Natural killer cell (primary cell): ENCODE data around the gene DTNBP1. TPM values are rescaled to one million over a fixed set of nuclear protein-coding genes. Genes with fewer than 3 reads are reported as not detected.

ENCODE experiments used
- ATAC-seq, 3 donors: fragments of 150-1000 bp in 2 of 3; fragments of 200-7000 bp in 1 of 3; cut with Tn5 transposase; 1 replicate in 1 of 3; 2 replicates in 2 of 3; pipeline ENCODE4 v1.10.0; 2021; ENCODE audit warnings: mild to moderate bottlenecking in 2 of 3, moderate library complexity in 2 of 3
- DNase-seq, 2 donors: peaks; one replicate each; pipeline versions ENCODE4 v3.0.0 to v3.0.0-alpha.2; 2013 to 2021; ENCODE audit warnings: mixed read lengths in 1 of 2
- H3K27ac ChIP-seq: one replicate; pipeline ENCODE4 v1.5.1; 2013; ENCODE audit warnings: mild to moderate bottlenecking, low read length
- H3K27me3 ChIP-seq: one replicate; pipeline ENCODE4 v1.6.1; 2013; ENCODE audit warnings: low read length; ENCODE audit not compliant: control insufficient read depth, insufficient read depth
- H3K36me3 ChIP-seq: one replicate; pipeline ENCODE4 v1.6.1; 2013; ENCODE audit warnings: low read length; ENCODE audit not compliant: control insufficient read depth, insufficient read depth
- H3K4me1 ChIP-seq: one replicate; pipeline ENCODE4 v1.6.1; 2013; ENCODE audit warnings: low read length; ENCODE audit not compliant: control insufficient read depth, insufficient read depth
- H3K4me3 ChIP-seq: one replicate; pipeline ENCODE4 v1.5.1; 2013; ENCODE audit warnings: low read length
- H3K9me3 ChIP-seq: one replicate; pipeline ENCODE4 v1.6.1; 2013; ENCODE audit warnings: low read length; ENCODE audit not compliant: control insufficient read depth, insufficient read depth
- H3K27ac Mint-ChIP-seq, 2 donors: one replicate each; pipeline ENCODE4 v1.8.0; 2022; ENCODE audit warnings: mild to moderate bottlenecking in 2 of 2, mixed read lengths in 2 of 2, moderate library complexity in 1 of 2
- H3K27me3 Mint-ChIP-seq, 2 donors: one replicate each; pipeline ENCODE4 v1.8.0; 2022; ENCODE audit warnings: low read depth in 2 of 2, mixed read lengths in 2 of 2
- H3K36me3 Mint-ChIP-seq: one replicate; pipeline ENCODE4 v1.8.0; 2022; ENCODE audit warnings: mixed read lengths
- H3K4me1 Mint-ChIP-seq, 2 donors: one replicate each; pipeline ENCODE4 v1.8.0; 2022; ENCODE audit warnings: mixed read lengths in 2 of 2
- H3K4me3 Mint-ChIP-seq: one replicate; pipeline ENCODE4 v1.8.0; 2022; ENCODE audit warnings: mild to moderate bottlenecking, moderate library complexity, mixed read lengths
- H3K9me3 Mint-ChIP-seq, 2 donors: one replicate each; pipeline ENCODE4 v1.8.0; 2022; ENCODE audit warnings: mixed read lengths in 2 of 2
- WGBS: methylation state at CpG from one replicate; pipeline ENCODE4 v1.1.7; 2013; ENCODE audit warnings: missing lambda C conversion rate; ENCODE audit not compliant: insufficient coverage; 5-methylcytosine and 5-hydroxymethylcytosine counted together
- intact Hi-C: fragments of 100-400 bp; cut with micrococcal nuclease; formaldehyde crosslinking; loops from one replicate; pipeline ENCODE4 v1.14.2; 2022
- total RNA-seq, 4 donors: library from RNA; stranded (reverse); fragments of 120-200 nt in 1 of 4; gene quantifications; one replicate each; pipeline versions ENCODE4 v1.2.3 to v1.2.4, GENCODE V29; 2013 to 2022
- TF ChIP-seq, protein P1 (sequence below): fragments of 200-600 bp; IDR thresholded peaks from one replicate; pipeline ENCODE4 v1.8.0; 2022; ENCODE audit warnings: antibody characterized with exemption

DTNBP1 gene
- total RNA-seq, 3 donors from 2014 or later (not counting 1 experiment from before 2014, with no cell fraction given): 31.6 to 42.2 (median 38.4) TPM

DNA sequence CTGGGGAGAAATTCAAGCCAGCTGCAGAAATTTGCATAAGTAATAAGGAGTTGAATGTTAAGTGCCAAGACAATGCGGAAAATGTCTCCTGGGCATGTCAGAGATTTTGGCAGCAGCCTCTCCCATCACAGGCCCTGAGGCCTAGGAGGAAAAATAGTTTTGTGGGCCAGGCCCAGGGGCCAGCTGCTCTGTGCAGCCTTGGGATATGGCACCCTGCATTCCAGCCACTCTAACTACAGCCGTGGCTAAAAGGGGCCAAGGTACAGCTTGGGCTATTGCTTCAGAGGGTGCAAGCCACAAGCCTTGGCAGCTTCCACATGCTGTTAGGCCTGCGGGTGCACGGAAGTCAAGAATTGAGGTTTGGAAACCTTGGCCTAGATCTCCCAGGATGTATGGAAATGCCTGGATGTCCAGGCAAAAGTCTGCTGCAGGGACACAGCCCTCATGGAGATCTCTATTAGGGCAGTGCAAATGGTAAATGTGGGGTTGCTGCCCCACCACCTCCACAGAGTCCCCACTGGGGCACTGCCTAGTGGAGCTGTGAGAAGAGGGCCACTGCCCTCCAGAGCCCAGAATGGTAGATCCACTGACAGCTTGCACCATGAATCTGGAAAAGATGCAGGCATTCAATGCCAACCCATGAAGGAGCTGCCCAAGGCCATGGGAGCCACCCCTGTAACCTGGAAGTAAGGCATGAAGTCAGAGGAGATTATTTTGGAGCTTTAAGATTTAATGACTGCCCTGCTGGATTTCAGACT is 126.5 kb downstream of the DTNBP1 start:
- Mint-ChIP-seq H3K27ac (no peak overlapping the region), H3K36me3 (no peaks in the 10 kb centered on the region), H3K27me3 (no peaks in the 10 kb centered on the region), H3K9me3 (no peaks in the 10 kb centered on the region), H3K4me1 (peaks cover 36 to 55% of the 10 kb centered on the region in 2 donors), H3K4me3 (no peak overlapping the region)
- H3K27ac ChIP-seq: no peak overlapping the region
- peaks cover 5% of the 10 kb centered on the region for H3K36me3 ChIP-seq
- no peaks in the 10 kb centered on the region for H3K27me3 ChIP-seq
- no peaks in the 10 kb centered on the region for H3K9me3 ChIP-seq
- intact Hi-C loops: no loop called here
- 97% methylated on average over 4 of the region's 4 CpGs for WGBS
- no peak overlapping the region for H3K4me3 ChIP-seq
- no peak for ATAC-seq
- no peaks in the 10 kb centered on the region for H3K4me1 ChIP-seq
- TF ChIP-seq, protein P1, sequence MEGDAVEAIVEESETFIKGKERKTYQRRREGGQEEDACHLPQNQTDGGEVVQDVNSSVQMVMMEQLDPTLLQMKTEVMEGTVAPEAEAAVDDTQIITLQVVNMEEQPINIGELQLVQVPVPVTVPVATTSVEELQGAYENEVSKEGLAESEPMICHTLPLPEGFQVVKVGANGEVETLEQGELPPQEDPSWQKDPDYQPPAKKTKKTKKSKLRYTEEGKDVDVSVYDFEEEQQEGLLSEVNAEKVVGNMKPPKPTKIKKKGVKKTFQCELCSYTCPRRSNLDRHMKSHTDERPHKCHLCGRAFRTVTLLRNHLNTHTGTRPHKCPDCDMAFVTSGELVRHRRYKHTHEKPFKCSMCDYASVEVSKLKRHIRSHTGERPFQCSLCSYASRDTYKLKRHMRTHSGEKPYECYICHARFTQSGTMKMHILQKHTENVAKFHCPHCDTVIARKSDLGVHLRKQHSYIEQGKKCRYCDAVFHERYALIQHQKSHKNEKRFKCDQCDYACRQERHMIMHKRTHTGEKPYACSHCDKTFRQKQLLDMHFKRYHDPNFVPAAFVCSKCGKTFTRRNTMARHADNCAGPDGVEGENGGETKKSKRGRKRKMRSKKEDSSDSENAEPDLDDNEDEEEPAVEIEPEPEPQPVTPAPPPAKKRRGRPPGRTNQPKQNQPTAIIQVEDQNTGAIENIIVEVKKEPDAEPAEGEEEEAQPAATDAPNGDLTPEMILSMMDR: no peak
- no peak for DNase-seq

DNA sequence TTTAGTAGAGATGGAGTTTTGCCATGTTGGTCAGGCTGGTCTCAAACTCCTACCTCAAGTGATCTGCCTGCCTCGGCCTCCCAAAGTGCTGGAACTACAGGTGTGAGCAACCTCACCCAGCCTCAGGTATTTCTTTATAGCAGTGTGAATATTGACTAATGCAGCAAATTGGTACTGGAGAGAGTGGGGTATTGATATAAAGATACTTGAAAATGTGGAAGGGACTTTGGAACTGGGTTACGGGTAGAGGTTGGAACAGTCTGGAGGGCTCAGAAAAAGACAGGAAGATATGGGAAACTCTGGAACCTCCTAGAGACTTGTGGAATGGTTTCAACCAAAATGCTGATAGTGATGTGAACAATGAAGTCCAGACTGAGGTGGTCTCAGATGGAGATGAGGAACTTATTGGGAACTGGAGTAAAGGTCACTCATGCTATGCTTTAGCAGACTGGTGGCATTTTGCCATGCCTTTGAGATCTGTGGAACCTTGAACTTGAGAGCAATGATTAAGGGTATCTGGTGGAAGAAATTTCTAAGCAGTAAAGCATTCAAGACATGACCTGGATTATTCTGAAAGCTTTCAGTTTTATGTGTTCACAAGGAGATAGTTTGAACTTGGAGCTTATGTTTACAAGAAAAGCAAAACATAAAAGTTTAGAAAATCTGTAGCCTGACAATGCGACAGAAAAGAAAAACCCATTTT is 127.2 kb downstream of the DTNBP1 start:
- TF ChIP-seq, protein P1: no peak
- WGBS: 96% methylated on average over 3 of the region's 3 CpGs
- intact Hi-C loops: no loop called here
- ATAC-seq: no peak
- no peaks in the 10 kb centered on the region for H3K27me3 Mint-ChIP-seq
- DNase-seq: no peak
- H3K36me3 Mint-ChIP-seq: peaks cover 7% of the 10 kb centered on the region
- Histone ChIP-seq H3K36me3 (peaks cover 12% of the 10 kb centered on the region), H3K9me3 (no peaks in the 10 kb centered on the region), H3K4me1 (no peaks in the 10 kb centered on the region), H3K27me3 (no peaks in the 10 kb centered on the region), H3K27ac (no peak overlapping the region), H3K4me3 (no peak overlapping the region)
- H3K4me3 Mint-ChIP-seq: no peak overlapping the region
- H3K9me3 Mint-ChIP-seq: no peaks in the 10 kb centered on the region
- H3K4me1 Mint-ChIP-seq: peaks cover 36 to 49% of the 10 kb centered on the region in 2 donors
- H3K27ac Mint-ChIP-seq: peak overlapping the region in 1 of 2 donors; percentile 55

DNA sequence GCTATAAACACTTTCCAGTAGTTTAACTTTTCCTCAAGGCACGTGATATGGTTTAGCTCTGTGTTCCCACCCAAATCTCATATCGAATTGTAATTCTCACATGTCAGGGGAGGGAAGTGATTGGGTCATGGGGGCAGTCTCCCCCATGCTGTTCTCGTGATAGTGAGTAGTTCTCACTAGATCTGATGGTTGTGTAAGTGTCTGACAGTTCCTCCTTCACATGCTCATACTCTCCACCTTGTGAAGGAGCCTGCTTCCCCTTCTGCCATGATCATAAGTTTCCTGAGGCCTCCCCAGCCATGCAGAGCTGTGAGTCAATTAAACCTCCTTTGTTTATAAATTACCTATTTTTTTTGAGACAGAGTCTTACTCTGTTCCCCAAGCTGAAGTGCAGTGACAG is 127.9 kb downstream of the DTNBP1 start:
- no peaks in the 10 kb centered on the region for H3K9me3 ChIP-seq
- no peaks in the 10 kb centered on the region for H3K4me1 ChIP-seq
- peaks cover 18% of the 10 kb centered on the region for H3K36me3 ChIP-seq
- H3K4me3 Mint-ChIP-seq: no peak overlapping the region
- H3K9me3 Mint-ChIP-seq: no peaks in the 10 kb centered on the region
- peaks cover 36 to 47% of the 10 kb centered on the region in 2 donors for H3K4me1 Mint-ChIP-seq
- no peaks in the 10 kb centered on the region for H3K27me3 Mint-ChIP-seq
- DNase-seq: no peak
- H3K27ac Mint-ChIP-seq: peak overlapping the region in 1 of 2 donors; percentile 55
- no peak overlapping the region for H3K4me3 ChIP-seq
- peak in 2 of 3 donors; percentile 36 to 41 for ATAC-seq
- WGBS: no CpG with 5 or more reads among the region's 3 CpGs
- intact Hi-C loops: no loop called here
- H3K27ac ChIP-seq: no peak overlapping the region
- no peaks in the 10 kb centered on the region for H3K27me3 ChIP-seq
- TF ChIP-seq, protein P1: no peak
- peaks cover 9% of the 10 kb centered on the region for H3K36me3 Mint-ChIP-seq
